Stimulated activated CD4-positive, alpha-beta T cell treated with anti-CD3 and anti-CD28 coated beads, TNF-alpha, amount 100 ng/mL, for 24 hours (primary cell): ENCODE data around the gene GFI1B.
"Not testable (repeated sequence)": the region's sequence is repeated elsewhere in the genome, so short reads cannot be mapped to it uniquely, and the experiment has no call there.

Source experiments
- DNase-seq, 3 experiments: peaks; one replicate each; pipeline ENCODE4 v3.0.0-alpha.2; 2020; ENCODE audit warnings: low read depth in 3 of 3

The GFI1B gene

DNA sequence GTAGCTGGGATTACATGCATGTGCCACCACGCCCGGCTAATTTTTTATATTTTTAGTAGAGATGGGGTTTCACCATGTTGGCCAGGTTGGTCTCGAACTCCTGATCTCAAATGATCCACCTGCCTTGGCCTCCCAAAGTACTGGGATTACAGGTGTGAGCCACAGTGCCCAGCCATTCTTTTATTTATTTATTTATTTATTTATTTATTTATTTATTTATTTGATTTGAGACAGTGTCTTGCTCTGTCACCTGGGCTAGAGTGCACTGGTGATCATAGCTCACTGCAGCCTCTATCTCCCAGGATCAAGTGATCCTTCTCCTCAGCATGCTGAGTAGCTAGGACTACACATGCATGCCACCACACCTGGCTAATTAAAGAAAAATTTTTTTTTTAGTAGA lies 10.6 kb upstream of the GFI1B start:
- not testable (repeated sequence) for DNase-seq

DNA sequence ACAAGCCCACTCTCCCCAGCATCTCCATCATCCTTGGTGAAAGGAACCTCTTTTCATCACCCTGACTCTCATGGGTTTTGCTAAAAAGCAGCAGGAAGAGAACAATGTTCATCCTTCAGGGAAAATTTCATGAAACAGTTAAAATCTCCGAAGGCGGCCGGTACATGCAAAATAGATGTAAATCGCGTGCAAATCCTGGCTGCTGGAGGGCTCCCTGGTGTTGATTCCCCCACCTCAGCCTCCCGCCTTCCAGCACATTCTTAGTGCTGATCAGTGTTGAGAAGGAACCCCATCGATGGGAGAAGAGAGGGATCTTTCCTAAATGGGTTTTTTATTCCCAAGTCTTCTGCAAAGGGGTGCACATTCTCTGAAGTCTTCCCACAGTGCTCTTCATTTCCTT lies 8.7 kb upstream of the GFI1B start:
- DNase-seq: no peak

DNA sequence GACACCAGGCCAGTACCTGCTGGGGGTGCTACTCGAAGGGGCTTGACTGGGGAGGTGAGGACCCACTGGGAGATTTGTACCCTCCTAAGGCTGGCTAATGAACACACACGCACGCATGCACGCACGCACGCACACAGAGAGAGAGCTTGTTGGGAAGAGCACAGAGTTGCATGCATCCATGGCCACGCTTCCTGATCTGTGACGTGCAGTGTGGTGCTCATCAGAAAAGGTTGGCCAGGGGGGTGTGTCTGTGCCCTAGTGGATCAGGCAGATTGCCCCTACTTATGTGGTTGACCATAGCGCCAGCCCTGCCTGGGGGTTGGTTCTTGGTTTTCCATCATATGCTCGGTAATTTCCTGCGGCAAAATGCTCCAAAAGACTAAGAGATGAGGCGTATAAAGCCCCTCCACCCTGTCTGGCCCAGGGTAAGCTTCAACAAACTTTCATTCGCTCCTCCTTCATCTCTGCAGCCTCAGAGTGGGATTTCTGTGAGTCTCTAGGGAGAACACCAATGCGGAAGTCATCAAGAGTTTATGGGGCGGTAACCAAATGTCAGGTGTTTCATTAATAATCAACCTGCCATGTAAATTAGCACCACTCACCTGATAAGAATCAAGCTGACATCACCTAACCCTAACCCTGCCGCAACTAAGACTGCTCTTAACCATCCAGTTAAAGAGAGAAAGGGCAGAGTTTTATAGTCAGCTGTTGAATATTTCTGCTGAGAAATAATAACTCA lies 8.0 kb upstream of the GFI1B start:
- no peak for DNase-seq

DNA sequence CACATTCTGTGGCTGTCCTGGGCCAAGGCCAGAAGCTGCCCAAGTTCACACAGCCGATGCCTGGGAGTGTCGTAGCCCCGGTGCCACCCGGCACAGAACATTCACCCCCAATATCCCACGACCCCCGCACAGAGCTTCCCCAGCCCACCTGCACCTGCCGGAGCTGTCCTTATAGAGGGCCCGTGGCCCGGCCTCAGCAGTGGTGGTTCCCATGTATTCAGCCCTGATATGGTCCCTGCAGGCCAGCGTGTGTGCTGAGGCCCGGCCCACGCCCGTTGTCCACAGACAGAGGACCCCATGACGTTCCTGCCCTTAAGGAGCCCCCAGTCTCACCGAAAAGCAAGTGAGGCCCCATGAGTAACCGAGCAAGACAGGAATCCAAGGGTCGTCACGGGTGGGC lies 5.3 kb upstream of the GFI1B start:
- no peak for DNase-seq

DNA sequence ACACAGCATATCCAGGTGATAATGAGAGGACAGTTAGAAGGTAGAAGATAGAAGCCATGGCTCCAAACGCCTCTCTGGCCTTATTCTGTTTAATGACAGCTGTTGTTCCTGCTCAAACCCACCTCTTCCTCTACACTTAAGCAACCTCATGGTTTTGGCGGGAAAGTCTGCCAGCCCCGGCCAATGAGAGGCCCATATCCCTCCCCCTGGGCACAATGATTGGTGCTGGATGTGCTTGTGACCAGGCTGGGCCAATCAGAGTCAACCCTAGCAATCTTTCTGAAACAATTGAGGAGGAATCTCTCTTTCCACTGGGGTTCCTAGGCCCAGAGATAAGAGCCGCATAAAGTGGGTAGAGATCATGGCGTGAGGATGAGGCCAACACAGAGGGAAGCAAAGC lies 4.8 kb upstream of the GFI1B start:
- DNase-seq: peak in 1 of 3 experiments; percentile 14

DNA sequence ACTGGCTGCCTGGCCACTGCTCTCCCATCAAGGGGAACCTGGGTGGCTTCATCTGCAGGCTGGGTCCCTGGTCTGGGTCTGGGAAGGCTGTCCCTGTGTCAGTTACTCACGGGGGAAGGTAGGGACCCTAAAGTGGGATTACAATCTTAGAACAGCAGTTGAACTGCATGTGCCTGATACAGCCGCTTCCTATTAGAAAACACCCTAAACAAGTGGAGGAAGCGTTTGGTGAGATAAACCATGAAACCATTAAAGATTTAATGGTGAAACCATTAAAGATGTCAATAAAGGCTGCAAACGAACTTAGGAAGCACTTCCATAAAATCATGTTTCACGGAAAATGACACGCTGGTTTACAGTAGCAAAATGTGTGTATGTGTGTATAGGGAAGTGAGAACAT lies 2.5 kb upstream of the GFI1B start:
- DNase-seq: no peak

DNA sequence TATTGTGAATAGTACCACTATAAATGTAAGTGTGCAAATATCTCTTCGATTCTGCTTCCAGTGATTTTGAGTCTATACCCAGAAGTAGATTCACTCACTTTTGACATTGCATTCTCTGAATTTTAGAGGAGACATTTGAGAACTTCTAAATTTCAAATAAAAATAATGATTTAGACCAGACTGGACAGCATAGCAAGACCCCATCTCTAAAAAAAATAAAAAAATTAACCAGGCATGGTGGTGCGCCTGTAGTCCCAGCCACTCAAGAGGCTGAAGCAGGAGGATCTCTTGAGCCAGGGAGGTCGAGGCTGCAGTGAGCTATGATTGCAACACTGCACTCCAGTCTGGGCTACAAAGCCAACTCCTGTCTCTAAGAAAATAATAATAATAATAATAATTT lies 1.9 kb upstream of the GFI1B start:
- no peak for DNase-seq

DNA sequence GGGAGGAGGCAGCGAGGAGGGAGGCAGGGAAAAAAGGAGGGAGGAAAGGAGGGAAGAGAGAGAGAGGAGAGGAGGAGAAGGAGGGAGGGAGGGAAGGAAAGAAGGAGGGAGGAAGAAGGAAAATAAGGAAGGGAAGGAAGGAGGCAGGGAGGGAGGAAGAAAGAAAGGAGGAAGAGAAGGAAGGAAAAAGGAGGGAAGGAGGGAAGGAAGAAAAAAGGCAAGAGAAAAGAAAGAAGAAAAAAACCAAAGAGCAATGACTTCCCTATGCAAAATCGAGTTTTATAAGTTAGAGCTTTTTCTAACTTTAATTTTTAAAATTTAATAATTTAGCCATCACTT lies 413 bp upstream of the GFI1B start:
- DNase-seq: no peak

DNA sequence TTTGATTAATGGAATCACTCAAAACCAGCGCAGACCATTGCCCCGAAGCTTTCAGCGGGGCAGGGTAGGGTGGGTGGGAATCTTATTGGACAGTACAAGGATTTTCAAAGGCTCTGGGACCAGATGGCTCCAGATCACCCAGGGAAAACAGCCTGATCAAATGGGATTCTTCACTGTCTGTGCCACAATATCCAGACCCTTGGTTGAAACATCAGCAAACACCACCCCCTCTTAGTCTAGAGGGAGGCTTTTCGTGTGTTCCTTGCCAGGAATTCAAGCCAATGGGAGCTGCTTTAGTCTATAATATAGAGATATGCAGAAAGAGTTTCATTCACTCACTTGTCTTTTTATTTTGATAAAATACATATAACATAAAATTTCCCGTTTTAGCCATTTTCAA lies 1.7 kb downstream of the GFI1B start:
- DNase-seq: no peak

DNA sequence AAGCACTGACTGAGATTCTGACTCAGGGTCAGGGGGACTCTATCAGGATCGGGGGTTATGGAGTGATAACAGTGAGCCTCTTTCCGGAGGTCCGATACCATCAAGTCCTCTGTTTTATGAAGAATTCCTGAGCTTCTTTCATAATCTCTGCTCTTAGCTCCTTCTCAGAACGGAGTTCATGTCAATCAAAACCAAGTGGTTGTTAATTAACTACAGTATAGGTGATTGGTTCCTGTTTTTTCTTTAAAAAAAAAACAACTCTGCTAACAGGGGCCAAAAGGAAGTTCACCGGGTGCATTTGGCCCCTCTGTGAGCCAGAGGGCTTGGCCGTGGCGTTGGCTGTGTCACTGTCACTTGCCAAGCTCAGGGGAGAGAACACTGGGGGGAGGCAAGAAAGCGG lies 4.0 kb downstream of the GFI1B start:
- DNase-seq: no peak

DNA sequence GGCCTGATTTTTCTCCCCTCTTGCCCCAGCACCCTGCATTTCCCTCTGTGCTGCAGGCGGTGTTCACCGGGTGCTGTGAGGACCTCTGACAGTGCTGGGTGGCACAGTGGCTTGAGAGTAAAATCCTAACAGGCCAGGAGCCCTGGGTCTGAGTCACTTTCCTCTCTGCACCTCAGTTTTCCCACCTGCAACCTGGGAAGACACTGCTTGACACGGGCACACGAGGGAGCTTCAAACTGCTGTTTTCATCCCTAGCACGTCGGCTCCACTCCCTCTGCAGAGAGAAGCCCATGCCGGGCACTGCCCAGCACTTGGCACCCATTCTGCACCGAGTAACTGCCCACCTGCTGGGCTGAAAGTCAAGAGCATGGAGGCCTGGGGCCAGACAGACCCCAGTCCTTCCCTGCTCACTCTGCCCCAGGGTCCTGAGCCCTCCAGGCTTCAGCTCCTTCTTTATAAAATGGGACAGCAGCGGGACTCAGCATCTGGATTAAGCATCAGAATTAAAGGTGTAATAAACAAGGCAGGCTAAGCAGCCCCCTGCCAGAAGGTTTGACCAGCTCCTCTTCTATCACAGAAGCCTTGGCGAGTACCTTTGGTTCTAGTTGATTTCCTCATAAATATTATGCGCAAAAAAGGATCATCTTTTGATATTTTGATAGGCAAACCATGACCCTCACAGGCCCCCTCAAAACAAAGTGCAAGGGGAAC lies 5.2 kb downstream of the GFI1B start:
- DNase-seq: no peak

DNA sequence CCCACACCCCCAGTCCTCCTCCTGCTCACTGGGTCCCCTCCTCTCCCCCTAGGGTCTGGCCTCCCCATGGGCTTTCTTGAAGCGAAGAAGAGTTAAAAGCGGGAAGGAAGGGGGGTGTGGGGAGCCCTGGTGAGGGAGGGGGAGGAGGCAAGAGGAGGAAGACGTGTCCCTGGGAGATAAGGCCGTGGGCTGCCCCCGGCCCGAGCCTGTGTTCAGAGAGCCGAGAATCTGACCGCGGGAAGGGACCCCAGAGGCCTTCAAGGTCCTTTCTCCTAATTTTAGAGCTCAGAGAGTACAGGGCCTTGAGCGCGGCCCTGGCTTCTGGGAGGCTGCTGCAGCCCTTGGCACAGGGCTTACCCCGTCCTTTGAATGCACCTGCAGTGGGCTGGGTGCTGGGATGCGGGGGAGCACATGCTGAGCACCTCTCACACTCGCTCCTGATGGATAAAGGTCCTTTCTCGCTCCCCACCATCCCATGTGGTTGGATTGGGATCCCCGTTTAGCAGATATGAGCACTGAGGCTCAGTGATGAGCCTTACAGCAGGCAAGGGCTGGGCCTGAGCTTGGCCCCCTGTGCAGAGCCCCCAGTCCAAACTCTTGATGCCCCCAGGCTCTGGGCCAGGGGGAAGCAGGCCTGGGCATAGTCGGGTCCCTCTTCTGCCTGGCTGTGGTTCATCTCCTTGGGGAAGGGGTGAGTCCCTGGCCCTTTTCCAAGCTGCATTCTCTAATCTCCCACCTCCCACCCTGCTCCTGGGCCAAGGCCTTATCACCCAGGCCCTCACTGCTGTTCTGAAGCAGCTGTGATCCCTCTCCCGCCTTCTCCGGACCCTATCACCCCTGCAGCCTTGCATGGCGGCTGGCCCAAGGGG lies 5.9 kb downstream of the GFI1B start:
- DNase-seq: no peak

DNA sequence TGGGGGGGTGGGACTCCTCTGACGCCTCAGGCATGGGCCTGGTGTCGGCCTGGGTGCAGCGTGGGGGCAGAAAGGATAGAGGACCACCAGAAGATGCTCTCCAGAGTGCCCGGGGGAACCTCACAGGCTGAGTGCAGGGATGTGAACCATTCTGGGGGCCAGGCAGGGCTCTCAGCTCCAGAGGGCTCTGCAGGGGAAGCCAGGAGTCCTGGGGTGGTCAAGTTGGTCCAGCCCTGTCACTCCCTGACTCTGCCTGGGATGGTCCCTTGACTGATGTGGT lies 6.5 kb downstream of the GFI1B start:
- DNase-seq: no peak

DNA sequence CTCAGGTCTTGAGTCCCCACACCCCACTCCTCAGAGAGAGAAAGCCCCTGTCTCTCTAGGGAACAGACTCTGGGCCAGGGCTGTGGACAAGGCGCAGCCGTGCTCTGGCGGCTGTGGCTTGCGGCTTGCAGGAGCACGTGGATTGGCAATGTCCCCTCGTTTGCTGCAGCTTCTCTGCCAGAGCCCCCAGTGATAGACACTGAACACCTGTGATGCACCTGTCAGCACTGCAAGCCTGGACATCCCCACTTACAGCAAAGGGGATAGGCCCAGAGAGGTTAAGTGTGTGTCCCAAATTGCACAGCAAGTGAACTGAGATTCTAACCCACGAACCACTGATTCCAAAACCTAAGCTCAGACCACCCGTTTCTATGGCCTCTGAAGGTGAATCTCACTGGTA lies 7.0 kb downstream of the GFI1B start:
- no peak for DNase-seq

DNA sequence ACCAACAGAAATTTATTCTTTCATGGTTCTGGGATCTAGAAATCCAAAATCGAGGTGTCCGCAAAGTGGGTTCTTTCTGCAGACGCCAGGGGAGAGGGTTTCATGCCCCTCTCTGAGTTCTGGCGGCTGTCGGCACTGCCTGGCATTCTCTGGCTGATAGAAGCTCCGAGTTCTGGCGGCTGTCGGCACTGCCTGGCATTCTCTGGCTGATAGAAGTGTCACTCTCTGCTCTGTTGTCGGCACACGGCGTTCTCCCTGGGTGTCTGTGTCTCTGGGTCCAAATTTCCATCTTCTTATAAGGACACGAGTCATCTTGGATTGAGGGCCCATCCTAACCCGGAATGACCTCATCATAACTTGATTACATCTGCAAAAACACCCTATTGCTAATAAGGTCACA lies 7.6 kb downstream of the GFI1B start:
- no peak for DNase-seq

DNA sequence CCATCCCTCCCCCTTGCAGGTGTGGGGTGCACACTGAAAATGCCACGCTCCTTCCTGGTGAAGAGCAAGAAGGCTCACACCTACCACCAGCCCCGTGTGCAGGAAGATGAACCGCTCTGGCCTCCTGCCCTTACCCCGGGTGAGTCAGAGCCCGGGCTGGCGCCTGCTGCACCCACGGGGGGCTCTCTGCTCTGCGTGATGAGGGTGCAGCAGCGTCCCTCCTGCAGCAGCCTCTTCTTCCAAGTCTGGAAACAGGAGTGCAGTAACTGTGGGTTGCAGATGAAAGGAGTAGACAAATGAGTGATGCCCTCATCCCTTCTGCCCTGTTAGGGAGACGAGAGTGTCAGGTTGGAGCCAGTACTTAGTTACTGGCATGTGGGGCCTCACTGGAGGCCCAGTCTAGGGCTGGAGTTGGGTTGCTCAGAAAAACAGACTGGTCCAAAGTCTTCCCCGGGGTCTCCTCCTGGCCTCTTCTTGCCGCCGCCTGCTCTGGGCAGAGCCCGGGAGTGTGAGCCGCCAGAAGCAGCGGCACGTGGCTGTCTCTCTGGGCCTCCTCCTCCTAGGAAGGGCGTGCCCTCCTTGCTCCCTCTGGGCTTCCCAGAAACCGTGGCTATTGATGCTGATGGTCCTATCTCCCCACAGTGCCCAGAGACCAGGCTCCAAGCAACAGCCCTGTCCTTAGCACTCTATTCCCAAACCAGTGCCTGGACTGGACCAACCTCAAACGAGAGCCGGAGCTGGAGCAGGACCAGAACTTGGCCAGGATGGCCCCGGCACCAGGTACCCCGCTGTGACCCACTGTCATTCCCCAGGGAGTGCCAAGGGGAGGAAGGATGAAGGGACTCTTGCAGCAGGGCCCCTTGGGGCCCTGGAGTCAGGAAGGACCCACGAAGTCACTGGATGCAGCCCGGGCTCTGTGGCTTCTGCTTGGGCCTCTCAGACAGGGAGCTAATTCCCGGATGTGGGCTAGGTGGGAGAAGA lies 8.4 kb downstream of the GFI1B start:
- no peak for DNase-seq

DNA sequence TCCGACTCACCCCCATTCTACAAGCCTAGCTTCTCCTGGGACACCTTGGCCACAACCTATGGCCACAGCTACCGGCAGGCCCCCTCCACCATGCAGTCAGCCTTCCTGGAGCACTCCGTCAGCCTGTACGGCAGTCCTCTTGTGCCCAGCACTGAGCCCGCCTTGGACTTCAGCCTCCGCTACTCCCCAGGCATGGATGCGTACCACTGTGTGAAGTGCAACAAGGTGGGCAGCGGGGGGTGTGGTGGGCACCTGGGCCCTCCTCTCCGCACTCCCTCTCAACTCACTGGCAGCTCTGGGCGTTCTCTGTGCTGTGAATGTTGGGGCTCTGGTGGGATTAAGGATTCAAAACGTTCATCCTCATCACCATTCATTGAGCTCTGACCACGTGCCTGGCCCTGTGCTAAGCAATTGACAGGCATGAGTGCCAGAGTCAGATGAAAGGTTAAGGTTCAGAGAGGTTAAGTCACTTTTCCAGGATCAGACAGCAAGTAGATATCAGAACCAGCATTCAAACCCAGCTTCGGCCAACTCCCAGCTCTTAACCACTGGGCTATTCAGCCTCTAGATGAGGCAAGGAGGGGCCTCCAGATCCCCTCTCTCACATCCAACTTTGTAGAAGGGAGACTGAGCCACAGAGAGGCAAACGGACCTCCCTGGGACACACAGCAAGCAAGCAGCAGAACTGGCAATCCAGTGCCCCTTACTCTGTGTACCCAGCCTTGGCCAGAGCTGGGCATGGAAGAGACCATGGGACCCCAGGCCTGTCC lies 9.9 kb downstream of the GFI1B start:
- no peak for DNase-seq

DNA sequence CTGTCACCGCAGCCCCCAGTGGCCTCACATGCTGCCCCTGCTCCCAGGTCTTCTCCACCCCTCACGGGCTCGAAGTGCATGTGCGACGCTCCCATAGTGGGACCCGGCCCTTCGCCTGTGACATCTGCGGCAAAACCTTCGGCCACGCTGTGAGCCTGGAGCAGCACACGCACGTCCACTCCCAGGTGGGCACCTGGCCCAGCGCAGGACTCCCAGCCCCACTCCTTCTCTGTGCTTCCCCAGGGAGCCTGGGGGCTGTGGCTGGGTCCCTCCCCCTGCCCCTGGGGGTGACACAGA lies 10.5 kb downstream of the GFI1B start:
- DNase-seq: no peak

DNA sequence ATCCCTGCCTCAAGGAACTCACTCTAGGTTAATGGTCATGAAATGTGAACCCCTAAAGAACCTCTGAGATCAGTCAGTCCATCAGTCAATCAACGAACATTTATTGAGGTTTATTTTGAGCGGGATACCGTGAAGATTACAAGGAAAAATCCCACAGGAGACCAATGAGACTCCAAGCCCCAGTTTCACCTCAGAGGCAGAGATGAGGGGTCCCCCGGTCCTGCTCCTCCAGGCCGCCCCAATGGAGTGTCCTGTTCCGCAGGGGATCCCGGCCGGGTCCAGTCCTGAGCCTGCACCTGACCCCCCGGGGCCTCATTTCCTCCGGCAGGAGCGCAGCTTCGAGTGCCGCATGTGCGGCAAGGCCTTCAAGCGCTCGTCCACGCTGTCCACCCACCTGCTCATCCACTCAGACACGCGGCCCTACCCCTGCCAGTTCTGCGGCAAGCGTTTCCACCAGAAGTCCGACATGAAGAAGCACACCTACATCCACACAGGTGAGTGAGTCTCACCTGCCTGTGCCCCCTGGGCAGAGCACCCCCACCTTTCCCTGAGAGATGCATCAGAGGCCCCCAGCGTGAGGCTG lies 11.0 kb downstream of the GFI1B start:
- DNase-seq: no peak

DNA sequence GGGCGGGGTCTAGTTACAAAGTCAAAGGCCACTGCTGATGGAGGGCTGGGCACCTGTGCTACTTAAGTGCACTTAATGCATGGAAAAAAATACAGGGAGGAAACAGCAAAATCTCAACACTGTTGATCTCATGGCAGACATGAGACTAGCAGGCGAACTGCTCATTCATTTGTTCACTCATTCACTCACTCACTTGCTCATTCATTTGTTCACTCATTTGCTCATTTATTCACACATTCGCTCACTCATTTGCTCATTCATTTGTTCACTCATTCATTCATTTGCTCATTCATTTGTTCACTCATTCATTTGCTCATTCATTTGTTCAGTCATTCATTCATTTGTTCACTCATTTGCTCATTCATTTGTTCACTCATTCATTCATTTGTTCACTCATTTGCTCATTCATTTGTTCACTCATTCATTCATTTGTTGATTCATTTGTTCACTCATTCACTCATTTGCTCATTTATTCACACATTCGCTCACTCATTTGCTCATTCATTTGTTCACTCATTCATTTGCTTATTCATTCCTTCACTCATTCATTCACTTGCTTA lies 11.6 kb downstream of the GFI1B start:
- DNase-seq: not testable (repeated sequence)

DNA sequence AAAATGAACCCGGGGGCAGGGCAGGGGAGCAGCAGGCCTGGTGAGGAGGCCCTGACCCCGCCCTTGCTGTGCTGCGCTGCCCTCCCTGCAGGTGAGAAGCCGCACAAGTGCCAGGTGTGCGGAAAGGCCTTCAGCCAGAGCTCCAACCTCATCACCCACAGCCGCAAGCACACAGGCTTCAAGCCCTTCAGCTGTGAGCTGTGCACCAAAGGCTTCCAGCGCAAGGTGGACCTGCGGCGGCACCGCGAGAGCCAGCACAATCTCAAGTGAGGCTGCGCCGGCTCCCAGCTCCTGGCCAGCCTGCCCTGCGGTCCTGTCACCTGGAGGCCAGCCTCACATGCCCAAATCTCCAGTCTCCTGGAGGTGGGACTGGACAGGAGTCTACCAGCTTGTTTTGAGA lies 12.3 kb downstream of the GFI1B start:
- DNase-seq: no peak
